WTC11 (cell line): ENCODE data around the gene TCL1B. TPM values are rescaled to one million over a fixed set of nuclear protein-coding genes. Genes with fewer than 3 reads are reported as not detected.
"Not testable (repeated sequence)": the region's sequence is repeated elsewhere in the genome, so short reads cannot be mapped to it uniquely, and the experiment has no call there.

Experiments
- ATAC-seq: fragments of 200-7000 bp; cut with Tn5 transposase; 2 replicates; pipeline ENCODE4 v1.10.0; 2021; ENCODE audit warnings: mild to moderate bottlenecking, moderate library complexity
- CTCF ChIA-PET: fragments of 300-600 bp; sonication (Branson Sonifier 250); formaldehyde crosslinking; loops from one replicate; lab custom pipeline; 2021; ENCODE audit warnings: antibody characterized with exemption; lab: Charles Lee
- POLR2A ChIA-PET: fragments of 350-600 bp; sonication (Branson Sonifier 250); formaldehyde crosslinking; loops from one replicate; lab custom pipeline; 2021; ENCODE audit warnings: antibody characterized with exemption; lab: Charles Lee
- DNase-seq: peaks from one replicate; pipeline ENCODE4 v3.0.0; 2021; ENCODE audit warnings: low spot score
- H3K27ac Mint-ChIP-seq: 2 replicates; pipeline ENCODE4 v1.8.0; 2021; ENCODE audit warnings: mixed read lengths
- H3K27me3 Mint-ChIP-seq: 2 replicates; pipeline ENCODE4 v1.8.0; 2021; ENCODE audit warnings: low read depth, mild to moderate bottlenecking, moderate library complexity, mixed read lengths
- H3K36me3 Mint-ChIP-seq: 2 replicates; pipeline ENCODE4 v1.8.0; 2021; ENCODE audit warnings: mixed read lengths
- H3K4me1 Mint-ChIP-seq: 2 replicates; pipeline ENCODE4 v1.8.0; 2022; ENCODE audit warnings: mixed read lengths
- H3K4me3 Mint-ChIP-seq: 2 replicates; pipeline ENCODE4 v1.8.0; 2021; ENCODE audit warnings: mild to moderate bottlenecking, moderate library complexity, mixed read lengths
- H3K9me3 Mint-ChIP-seq: 2 replicates; pipeline ENCODE4 v1.8.0; 2021; ENCODE audit warnings: mixed read lengths
- CREM ChIP-seq: sonication (generic); formaldehyde crosslinking; IDR thresholded peaks from 2 replicates; pipeline ENCODE4 v1.8.1; 2022; ENCODE audit warnings: mild to moderate bottlenecking, missing genetic modification reagents, moderate library complexity
- EMX1 ChIP-seq: fragments of 250-450 bp; sonication (Bioruptor Pico); IDR thresholded peaks from 2 replicates; pipeline ENCODE4 v1.8.0; 2021; ENCODE audit warnings: mild to moderate bottlenecking
- ESRRA ChIP-seq: sonication (generic); formaldehyde crosslinking; IDR thresholded peaks from 2 replicates; pipeline ENCODE4 v1.8.1; 2022; ENCODE audit warnings: mild to moderate bottlenecking, missing genetic modification reagents, borderline replicate concordance
- MXD4 ChIP-seq: fragments of 250-450 bp; sonication (Bioruptor Pico); IDR thresholded peaks from 2 replicates; pipeline ENCODE4 v1.8.0; 2021; ENCODE audit warnings: mild to moderate bottlenecking, moderate library complexity, borderline replicate concordance
- NFATC4 ChIP-seq: fragments of 250-450 bp; sonication (Bioruptor Pico); IDR thresholded peaks from 2 replicates; pipeline ENCODE4 v1.9.0; 2021; ENCODE audit warnings: mild to moderate bottlenecking
- NR1H2 ChIP-seq: sonication (generic); formaldehyde crosslinking; IDR thresholded peaks from 2 replicates; pipeline ENCODE4 v1.9.0; 2021; ENCODE audit warnings: mild to moderate bottlenecking, moderate library complexity, missing genetic modification reagents
- TCF7 ChIP-seq: sonication (generic); formaldehyde crosslinking; IDR thresholded peaks from 2 replicates; pipeline ENCODE4 v1.8.0; 2022; ENCODE audit warnings: mild to moderate bottlenecking, low read depth, missing genetic modification reagents, moderate library complexity
- TP53 ChIP-seq: sonication (generic); formaldehyde crosslinking; IDR thresholded peaks from 2 replicates; pipeline ENCODE4 v1.8.1; 2023; ENCODE audit warnings: mild to moderate bottlenecking, missing genetic modification reagents
- ZNF121 ChIP-seq: sonication (generic); formaldehyde crosslinking; IDR thresholded peaks from 2 replicates; pipeline ENCODE4 v1.8.0; 2023; ENCODE audit warnings: missing genetic modification reagents
- ZNF138 ChIP-seq: sonication (generic); formaldehyde crosslinking; conservative IDR thresholded peaks from 2 replicates; pipeline ENCODE4 v1.8.1; 2022; ENCODE audit warnings: mild to moderate bottlenecking, moderate library complexity, missing genetic modification reagents
- ZNF396 ChIP-seq: fragments of 250-450 bp; sonication (Bioruptor Pico); IDR thresholded peaks from 2 replicates; pipeline ENCODE4 v1.8.0; 2021; ENCODE audit warnings: mild to moderate bottlenecking, moderate library complexity, borderline replicate concordance
- ZNF416 ChIP-seq: fragments of 250-450 bp; sonication (Bioruptor Pico); IDR thresholded peaks from 2 replicates; pipeline ENCODE4 v1.9.0; 2021; ENCODE audit warnings: mild to moderate bottlenecking, inconsistent platforms
- total RNA-seq: library from RNA; stranded (reverse); gene quantifications from 3 replicates; pipeline ENCODE4 v1.2.3, GENCODE V29; 2021
- TF ChIP-seq, protein P1 (sequence below): fragments of 250-450 bp; sonication (Bioruptor Pico); IDR thresholded peaks from 2 replicates; pipeline ENCODE4 v1.9.0; 2021; ENCODE audit warnings: mild to moderate bottlenecking, borderline replicate concordance
- TF ChIP-seq, protein P2 (sequence below): sonication (generic); formaldehyde crosslinking; IDR thresholded peaks from 2 replicates; pipeline ENCODE4 v1.8.1; 2022; ENCODE audit warnings: mild to moderate bottlenecking, moderate library complexity, missing genetic modification reagents
- TF ChIP-seq, protein P3 (sequence below): sonication (generic); formaldehyde crosslinking; IDR thresholded peaks from 2 replicates; pipeline ENCODE4 v1.8.0; 2022; ENCODE audit warnings: missing genetic modification reagents
- TF ChIP-seq, protein P4 (sequence below): sonication (generic); formaldehyde crosslinking; IDR thresholded peaks from 2 replicates; pipeline ENCODE4 v1.8.1; 2022; ENCODE audit warnings: mild to moderate bottlenecking, missing genetic modification reagents, moderate library complexity, borderline replicate concordance
- TF ChIP-seq, protein P5 (sequence below): fragments of 250-450 bp; sonication (Bioruptor Pico); IDR thresholded peaks from 2 replicates; pipeline ENCODE4 v1.8.0; 2021; ENCODE audit warnings: mild to moderate bottlenecking
- TF ChIP-seq, protein P6 (sequence below): sonication (generic); formaldehyde crosslinking; IDR thresholded peaks from 2 replicates; pipeline ENCODE4 v1.8.0; 2023; ENCODE audit warnings: missing genetic modification reagents
- TF ChIP-seq, protein P7 (sequence below): sonication (generic); formaldehyde crosslinking; conservative IDR thresholded peaks from 2 replicates; pipeline ENCODE4 v1.8.1; 2022; ENCODE audit warnings: mild to moderate bottlenecking, missing genetic modification reagents
- TF ChIP-seq, protein P8 (sequence below): fragments of 250-450 bp; sonication (Bioruptor Pico); IDR thresholded peaks from 2 replicates; pipeline ENCODE4 v2.1.2; 2022; ENCODE audit warnings: mild to moderate bottlenecking, moderate library complexity

TCL1B gene
- total RNA-seq, 1 experiment from 2014 or later = 5.7 TPM

DNA sequence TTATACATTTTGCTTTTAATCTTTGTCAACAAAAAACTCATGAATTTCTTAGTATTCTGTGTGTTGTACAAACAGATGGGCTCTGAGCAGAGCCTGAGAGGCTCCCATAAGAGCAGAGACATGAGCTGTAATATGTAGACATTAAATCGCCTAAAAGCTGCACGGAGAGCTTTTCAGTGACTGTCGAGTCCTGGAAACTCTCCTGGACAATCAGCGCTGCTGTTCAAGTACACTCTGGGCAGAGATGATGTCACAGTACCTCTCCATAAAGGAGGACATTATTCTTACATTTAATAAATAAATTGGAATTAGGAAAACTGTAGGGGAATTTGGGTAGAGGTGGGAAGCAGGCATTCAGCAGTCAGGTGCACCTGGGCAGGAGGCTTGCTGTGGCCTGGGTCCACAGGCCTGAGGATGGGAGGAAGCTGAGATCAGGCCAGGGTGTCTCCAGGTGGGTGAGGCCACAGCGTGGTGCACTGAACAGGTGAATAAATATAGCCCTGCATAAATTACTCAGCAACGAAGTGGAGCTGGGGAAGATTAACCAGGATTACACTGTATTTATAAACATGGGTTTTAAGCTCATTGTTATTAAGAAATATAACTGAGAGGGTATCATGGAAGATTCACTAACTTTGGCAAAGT lies 41.0 kb downstream of the TCL1B start:
- H3K36me3 Mint-ChIP-seq = peaks cover 8% of the 10 kb centered on the region
- H3K4me3 Mint-ChIP-seq = no peak overlapping the region
- CTCF ChIA-PET = interaction anchor here (0.8 to 1.4 kb wide), 3 partner anchors 38 to 371 kb away, joined by 3 to 5 read pairs (median 3); no protein-coding TSS in a partner anchor
- no peak overlapping the region for H3K27ac Mint-ChIP-seq
- TF ChIP-seq ZNF138 (CRISPR knock-in tag) (no peak), NR1H2 (no peak), TP53 (CRISPR knock-in tag) (no peak), MXD4 (CRISPR knock-in tag) (no peak), TCF7 (CRISPR knock-in tag) (no peak), ZNF396 (CRISPR knock-in tag) (no peak), ESRRA (CRISPR knock-in tag) (no peak), ZNF121 (CRISPR knock-in tag) (no peak), ZNF416 (no peak), EMX1 (no peak), NFATC4 (CRISPR knock-in tag) (no peak), CREM (CRISPR knock-in tag) (no peak)
- TF ChIP-seq, protein P1, sequence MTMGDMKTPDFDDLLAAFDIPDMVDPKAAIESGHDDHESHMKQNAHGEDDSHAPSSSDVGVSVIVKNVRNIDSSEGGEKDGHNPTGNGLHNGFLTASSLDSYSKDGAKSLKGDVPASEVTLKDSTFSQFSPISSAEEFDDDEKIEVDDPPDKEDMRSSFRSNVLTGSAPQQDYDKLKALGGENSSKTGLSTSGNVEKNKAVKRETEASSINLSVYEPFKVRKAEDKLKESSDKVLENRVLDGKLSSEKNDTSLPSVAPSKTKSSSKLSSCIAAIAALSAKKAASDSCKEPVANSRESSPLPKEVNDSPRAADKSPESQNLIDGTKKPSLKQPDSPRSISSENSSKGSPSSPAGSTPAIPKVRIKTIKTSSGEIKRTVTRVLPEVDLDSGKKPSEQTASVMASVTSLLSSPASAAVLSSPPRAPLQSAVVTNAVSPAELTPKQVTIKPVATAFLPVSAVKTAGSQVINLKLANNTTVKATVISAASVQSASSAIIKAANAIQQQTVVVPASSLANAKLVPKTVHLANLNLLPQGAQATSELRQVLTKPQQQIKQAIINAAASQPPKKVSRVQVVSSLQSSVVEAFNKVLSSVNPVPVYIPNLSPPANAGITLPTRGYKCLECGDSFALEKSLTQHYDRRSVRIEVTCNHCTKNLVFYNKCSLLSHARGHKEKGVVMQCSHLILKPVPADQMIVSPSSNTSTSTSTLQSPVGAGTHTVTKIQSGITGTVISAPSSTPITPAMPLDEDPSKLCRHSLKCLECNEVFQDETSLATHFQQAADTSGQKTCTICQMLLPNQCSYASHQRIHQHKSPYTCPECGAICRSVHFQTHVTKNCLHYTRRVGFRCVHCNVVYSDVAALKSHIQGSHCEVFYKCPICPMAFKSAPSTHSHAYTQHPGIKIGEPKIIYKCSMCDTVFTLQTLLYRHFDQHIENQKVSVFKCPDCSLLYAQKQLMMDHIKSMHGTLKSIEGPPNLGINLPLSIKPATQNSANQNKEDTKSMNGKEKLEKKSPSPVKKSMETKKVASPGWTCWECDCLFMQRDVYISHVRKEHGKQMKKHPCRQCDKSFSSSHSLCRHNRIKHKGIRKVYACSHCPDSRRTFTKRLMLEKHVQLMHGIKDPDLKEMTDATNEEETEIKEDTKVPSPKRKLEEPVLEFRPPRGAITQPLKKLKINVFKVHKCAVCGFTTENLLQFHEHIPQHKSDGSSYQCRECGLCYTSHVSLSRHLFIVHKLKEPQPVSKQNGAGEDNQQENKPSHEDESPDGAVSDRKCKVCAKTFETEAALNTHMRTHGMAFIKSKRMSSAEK (CRISPR knock-in tag) = no peak
- TF ChIP-seq, protein P2, sequence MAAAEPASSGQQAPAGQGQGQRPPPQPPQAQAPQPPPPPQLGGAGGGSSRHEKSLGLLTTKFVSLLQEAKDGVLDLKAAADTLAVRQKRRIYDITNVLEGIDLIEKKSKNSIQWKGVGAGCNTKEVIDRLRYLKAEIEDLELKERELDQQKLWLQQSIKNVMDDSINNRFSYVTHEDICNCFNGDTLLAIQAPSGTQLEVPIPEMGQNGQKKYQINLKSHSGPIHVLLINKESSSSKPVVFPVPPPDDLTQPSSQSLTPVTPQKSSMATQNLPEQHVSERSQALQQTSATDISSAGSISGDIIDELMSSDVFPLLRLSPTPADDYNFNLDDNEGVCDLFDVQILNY = no peak
- TF ChIP-seq, protein P3, sequence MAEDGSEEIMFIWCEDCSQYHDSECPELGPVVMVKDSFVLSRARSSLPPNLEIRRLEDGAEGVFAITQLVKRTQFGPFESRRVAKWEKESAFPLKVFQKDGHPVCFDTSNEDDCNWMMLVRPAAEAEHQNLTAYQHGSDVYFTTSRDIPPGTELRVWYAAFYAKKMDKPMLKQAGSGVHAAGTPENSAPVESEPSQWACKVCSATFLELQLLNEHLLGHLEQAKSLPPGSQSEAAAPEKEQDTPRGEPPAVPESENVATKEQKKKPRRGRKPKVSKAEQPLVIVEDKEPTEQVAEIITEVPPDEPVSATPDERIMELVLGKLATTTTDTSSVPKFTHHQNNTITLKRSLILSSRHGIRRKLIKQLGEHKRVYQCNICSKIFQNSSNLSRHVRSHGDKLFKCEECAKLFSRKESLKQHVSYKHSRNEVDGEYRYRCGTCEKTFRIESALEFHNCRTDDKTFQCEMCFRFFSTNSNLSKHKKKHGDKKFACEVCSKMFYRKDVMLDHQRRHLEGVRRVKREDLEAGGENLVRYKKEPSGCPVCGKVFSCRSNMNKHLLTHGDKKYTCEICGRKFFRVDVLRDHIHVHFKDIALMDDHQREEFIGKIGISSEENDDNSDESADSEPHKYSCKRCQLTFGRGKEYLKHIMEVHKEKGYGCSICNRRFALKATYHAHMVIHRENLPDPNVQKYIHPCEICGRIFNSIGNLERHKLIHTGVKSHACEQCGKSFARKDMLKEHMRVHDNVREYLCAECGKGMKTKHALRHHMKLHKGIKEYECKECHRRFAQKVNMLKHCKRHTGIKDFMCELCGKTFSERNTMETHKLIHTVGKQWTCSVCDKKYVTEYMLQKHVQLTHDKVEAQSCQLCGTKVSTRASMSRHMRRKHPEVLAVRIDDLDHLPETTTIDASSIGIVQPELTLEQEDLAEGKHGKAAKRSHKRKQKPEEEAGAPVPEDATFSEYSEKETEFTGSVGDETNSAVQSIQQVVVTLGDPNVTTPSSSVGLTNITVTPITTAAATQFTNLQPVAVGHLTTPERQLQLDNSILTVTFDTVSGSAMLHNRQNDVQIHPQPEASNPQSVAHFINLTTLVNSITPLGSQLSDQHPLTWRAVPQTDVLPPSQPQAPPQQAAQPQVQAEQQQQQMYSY (CRISPR knock-in tag) = no peak
- TF ChIP-seq, protein P4, sequence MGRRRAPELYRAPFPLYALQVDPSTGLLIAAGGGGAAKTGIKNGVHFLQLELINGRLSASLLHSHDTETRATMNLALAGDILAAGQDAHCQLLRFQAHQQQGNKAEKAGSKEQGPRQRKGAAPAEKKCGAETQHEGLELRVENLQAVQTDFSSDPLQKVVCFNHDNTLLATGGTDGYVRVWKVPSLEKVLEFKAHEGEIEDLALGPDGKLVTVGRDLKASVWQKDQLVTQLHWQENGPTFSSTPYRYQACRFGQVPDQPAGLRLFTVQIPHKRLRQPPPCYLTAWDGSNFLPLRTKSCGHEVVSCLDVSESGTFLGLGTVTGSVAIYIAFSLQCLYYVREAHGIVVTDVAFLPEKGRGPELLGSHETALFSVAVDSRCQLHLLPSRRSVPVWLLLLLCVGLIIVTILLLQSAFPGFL = no peak
- TF ChIP-seq, protein P5, sequence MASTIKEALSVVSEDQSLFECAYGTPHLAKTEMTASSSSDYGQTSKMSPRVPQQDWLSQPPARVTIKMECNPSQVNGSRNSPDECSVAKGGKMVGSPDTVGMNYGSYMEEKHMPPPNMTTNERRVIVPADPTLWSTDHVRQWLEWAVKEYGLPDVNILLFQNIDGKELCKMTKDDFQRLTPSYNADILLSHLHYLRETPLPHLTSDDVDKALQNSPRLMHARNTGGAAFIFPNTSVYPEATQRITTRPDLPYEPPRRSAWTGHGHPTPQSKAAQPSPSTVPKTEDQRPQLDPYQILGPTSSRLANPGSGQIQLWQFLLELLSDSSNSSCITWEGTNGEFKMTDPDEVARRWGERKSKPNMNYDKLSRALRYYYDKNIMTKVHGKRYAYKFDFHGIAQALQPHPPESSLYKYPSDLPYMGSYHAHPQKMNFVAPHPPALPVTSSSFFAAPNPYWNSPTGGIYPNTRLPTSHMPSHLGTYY (CRISPR knock-in tag) = no peak
- TF ChIP-seq, protein P6, sequence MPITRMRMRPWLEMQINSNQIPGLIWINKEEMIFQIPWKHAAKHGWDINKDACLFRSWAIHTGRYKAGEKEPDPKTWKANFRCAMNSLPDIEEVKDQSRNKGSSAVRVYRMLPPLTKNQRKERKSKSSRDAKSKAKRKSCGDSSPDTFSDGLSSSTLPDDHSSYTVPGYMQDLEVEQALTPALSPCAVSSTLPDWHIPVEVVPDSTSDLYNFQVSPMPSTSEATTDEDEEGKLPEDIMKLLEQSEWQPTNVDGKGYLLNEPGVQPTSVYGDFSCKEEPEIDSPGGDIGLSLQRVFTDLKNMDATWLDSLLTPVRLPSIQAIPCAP (CRISPR knock-in tag) = no peak
- TF ChIP-seq, protein P7, sequence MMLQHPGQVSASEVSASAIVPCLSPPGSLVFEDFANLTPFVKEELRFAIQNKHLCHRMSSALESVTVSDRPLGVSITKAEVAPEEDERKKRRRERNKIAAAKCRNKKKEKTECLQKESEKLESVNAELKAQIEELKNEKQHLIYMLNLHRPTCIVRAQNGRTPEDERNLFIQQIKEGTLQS (CRISPR knock-in tag) = no peak
- TF ChIP-seq, protein P8, sequence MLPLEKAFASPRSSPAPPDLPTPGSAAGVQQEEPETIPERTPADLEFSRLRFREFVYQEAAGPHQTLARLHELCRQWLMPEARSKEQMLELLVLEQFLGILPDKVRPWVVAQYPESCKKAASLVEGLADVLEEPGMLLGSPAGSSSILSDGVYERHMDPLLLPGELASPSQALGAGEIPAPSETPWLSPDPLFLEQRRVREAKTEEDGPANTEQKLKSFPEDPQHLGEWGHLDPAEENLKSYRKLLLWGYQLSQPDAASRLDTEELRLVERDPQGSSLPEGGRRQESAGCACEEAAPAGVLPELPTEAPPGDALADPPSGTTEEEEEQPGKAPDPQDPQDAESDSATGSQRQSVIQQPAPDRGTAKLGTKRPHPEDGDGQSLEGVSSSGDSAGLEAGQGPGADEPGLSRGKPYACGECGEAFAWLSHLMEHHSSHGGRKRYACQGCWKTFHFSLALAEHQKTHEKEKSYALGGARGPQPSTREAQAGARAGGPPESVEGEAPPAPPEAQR (CRISPR knock-in tag) = no peak
- TF ChIP-seq, all 79 proteins: peak for 0
- no peak for DNase-seq
- Mint-ChIP-seq H3K9me3 (peaks cover 20% of the 10 kb centered on the region), H3K27me3 (peaks cover 18% of the 10 kb centered on the region), H3K4me1 (peaks cover 14% of the 10 kb centered on the region)
- POLR2A ChIA-PET = no interaction called here
- ATAC-seq = no peak

DNA sequence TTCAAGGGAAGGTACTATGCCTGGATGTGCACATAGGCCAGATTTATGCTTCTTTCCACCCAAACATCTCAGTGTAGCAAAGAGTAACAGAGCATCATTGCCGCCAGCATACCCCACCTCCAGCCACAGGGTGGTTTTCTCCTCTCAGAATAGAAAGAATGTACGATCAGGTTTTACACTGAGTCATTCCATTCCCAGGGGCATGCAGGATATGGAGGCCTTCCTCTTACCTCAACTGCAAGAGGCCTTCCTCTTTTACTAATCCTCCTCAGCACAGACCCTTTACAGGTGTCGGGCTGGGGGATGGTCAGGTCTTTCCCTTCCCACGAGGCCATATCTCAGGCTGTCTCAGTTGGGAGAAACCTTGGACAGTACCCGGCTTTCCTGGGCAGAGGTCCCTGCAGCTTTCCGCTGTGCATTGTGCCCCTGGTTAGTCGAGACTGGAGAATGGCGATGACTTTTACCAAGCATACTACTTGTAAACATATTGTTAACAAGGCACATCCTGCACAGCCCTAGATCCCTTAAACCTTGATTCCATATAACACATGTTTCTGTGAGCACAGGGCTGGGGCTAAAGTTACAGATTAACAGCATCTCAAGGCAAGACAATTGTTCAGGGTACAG lies 43.3 kb downstream of the TCL1B start:
- POLR2A ChIA-PET, H3K36me3 Mint-ChIP-seq, H3K27ac Mint-ChIP-seq, DNase-seq, ATAC-seq, CTCF ChIA-PET, H3K4me3 Mint-ChIP-seq: not testable (repeated sequence)
- peaks cover 15% of the 10 kb centered on the region for H3K4me1 Mint-ChIP-seq
- H3K9me3 Mint-ChIP-seq = peaks cover 18% of the 10 kb centered on the region
- H3K27me3 Mint-ChIP-seq = peaks cover 11% of the 10 kb centered on the region; the same call in 1 of the 2 replicates
